CD4-positive, alpha-beta T cell treated with Interleukin-15 for 1 hour (primary cell): ENCODE measurements around the gene CMTM6.
"Not testable (repeated sequence)": the region's sequence is repeated elsewhere in the genome, so short reads cannot be mapped to it uniquely, and the experiment has no call there.

Experiments
- DNase-seq: peaks from one replicate; pipeline ENCODE4 v3.0.0-alpha.2; 2020

Gene CMTM6

GRCh38 chr3:32498992-32499391 is 3.7 kb downstream of the CMTM6 start:
- no peak for DNase-seq

- no peak for DNase-seq
These were observed 4.4 kb downstream of the CMTM6 start for GRCh38 chr3:32498252-32498651.

DNA sequence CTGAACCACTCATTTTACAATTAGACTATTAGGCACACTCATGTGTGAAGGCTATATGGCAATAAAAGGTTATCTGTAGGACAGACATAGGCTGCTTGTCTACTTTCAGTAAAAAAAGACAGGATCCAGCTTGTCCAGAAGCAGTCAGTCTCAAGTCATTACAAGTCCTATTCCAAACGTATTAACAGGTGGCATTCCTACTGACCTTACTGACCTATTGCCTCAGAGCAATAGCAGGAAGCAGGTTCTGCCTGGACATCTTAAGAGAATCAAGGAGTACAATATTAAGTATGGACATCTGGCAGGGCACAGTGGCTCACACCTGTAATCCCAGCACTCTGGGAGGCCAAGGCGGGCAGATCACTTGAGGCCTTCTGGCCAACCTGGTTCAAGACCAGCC is 7.0 kb downstream of the CMTM6 start:
- DNase-seq, result no peak

GRCh38 chr3:32495085-32495484 is 7.6 kb downstream of the CMTM6 start:
- DNase-seq, result no peak

DNA sequence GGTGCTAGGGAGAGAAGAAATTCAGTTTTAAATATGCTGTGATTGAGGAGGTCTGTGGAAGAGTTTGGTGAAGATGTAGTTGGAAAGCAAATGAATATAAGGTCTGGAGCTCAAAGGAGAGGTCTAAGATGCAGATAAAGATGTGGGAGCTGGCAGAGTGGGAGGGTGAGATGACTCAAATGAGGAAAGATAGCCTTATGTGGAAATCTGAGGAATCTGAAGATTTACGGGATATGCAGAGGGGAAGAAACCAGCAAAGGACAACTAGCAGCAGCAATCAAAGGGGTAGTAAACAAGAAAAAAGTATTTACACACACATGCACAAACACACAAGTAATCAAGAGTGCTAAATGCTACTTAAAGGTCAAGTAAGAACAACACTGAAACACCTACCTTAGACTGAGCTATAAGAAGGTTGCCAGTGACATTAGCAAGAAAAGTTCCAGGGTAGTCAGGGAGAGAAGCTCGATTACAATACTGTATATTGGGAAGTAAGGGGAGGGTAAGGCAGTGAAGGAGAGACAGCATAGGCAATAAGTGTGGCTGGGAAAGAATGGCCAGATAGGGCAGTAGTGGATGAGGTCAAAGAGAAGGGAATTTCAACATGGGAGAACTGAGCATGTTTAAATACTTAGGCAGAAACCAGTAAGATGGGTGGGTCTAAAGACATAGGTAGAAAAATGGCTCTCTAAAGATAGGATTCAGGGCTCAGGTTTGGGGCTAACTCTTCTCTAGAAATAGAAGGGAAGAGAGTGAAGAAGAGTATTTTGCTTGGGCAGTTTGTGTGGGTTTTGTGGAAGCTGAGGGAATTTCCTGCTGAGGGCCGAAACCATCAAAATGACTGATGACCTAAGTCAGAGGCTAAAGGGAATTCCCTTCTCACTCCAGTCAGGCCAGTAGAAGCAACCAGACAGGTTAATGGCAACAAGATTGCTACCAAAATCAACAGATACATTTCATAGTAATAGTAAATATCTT is 8.9 kb downstream of the CMTM6 start:
- no peak for DNase-seq

- no peak for DNase-seq
These were observed 9.8 kb downstream of the CMTM6 start for GRCh38 chr3:32492684-32493436.

GRCh38 chr3:32488474-32489008 is 14.1 kb downstream of the CMTM6 start:
- DNase-seq, result no peak

- DNase-seq, result no peak
These were observed 14.7 kb downstream of the CMTM6 start for GRCh38 chr3:32487781-32488473.

GRCh38 chr3:32484436-32484835 is 18.2 kb downstream of the CMTM6 start:
- DNase-seq, result peak; percentile 47

DNA sequence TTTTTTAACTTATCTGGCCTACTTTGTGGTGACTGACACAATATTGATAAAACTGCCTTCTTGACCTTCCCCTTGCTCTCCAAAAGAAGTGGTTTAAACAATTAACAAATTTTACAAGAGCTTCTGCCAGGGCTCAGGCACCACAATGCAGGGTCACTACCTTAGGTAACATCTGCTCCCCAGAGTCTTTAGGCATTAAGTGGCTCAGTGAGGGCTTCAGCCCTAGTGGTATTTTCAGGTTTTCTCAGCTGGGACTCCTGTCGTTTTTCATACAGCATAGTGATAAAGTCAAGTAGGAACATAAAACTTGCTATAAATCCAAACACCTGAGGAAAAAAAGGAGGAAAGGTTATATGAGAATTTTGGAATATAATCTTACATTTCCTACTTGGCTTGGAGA is 18.9 kb downstream of the CMTM6 start:
- no peak for DNase-seq

GRCh38 chr3:32482693-32483092 is 20.0 kb downstream of the CMTM6 start:
- no peak for DNase-seq

GRCh38 chr3:32481791-32482631 is 20.6 kb downstream of the CMTM6 start:
- no peak for DNase-seq

- DNase-seq, result no peak
These were observed 22.0 kb downstream of the CMTM6 start for GRCh38 chr3:32480604-32481003.

DNA sequence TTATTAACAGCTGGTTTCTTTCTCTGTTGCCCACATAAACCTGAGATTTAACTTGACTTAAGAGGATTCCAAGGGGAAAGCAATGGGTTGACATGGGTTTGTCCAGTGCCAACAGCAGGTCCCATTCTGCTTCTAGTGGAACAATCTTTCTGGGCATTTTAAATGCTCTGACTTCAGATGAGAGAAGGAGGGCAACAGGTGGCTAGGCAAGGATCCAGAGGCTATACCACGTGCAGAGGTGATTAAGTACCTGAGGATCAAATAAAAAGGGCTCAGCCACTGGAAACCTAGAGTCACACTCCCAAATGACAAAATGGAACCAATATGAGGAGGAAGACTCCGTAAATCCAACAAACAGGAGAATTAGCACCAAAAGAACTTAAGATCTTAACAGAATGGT is 28.5 kb downstream of the CMTM6 start:
- DNase-seq, result no peak

DNA sequence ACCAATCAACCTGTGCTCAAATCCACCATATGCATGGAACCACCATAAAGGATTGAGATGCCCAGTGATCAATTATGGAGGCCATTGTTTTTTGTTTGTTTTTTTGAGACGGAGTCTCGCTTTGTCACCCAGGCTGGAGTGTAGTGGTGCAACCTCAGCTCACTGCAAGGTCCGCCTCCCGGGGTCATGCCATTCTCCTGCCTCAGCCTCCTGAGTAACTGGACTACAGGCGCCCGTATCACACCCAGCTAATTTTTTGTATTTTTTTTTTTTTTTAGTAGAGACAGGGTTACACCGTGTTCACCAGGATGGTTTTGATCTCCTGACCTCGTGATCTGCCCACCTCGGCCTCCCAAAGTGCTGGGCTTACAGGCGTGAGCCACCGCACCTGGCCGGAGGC is 30.5 kb downstream of the CMTM6 start:
- DNase-seq, result not testable (repeated sequence)

DNA sequence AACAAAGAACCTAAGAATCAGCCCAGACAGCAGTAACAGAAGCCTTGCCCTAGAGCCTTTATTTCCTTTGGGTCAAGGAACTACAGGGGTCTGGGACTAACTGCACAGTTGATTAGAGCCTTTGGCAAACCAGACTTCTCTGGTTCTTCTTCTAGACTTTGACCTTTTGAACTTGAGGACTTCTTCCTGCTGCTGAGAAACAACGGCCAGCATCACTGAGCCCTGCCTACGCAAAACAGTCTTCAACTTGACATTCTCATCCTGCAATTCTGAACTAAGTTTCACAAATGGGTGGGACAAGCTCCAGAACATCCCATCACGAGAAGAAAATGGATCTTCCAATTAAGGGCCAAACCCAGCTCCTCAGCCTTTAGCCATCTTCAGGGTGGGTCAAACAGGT is 31.4 kb downstream of the CMTM6 start:
- no peak for DNase-seq

- no peak for DNase-seq
These were observed 32.3 kb downstream of the CMTM6 start for GRCh38 chr3:32470362-32470761.

DNA sequence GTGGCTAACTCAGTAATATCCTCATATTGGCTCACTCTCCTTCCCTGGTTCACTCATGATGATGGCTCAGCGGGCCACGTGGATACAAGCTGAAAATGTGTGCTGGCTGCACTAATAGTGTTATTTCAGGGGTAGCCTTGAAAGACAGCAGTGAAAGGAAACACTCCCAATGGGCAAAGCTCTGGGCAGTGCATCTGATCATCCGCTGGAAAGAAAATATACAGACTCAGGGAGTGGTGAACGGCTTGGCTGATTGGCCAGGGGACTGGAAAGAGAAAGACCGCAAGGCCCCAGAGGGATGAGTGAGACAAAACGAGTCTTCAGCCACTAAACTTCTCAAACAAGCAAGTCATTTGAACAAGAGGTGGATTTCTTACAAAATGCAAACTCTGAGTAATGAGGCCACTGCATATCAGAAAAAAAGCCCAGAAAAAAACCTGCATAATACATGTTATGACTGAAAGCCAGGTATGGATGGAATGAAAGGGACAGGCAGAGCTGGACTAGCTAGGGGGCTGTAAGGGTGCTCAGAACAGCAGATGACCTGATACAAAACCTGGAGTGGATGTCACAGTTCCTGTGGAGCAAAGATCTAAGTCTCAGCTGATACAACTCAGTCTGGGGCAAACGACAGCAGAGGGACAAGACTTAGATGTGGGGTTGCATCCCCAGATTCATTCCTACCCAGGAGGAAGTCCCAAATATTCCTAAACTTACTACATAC is 33.3 kb downstream of the CMTM6 start:
- DNase-seq, result no peak

DNA sequence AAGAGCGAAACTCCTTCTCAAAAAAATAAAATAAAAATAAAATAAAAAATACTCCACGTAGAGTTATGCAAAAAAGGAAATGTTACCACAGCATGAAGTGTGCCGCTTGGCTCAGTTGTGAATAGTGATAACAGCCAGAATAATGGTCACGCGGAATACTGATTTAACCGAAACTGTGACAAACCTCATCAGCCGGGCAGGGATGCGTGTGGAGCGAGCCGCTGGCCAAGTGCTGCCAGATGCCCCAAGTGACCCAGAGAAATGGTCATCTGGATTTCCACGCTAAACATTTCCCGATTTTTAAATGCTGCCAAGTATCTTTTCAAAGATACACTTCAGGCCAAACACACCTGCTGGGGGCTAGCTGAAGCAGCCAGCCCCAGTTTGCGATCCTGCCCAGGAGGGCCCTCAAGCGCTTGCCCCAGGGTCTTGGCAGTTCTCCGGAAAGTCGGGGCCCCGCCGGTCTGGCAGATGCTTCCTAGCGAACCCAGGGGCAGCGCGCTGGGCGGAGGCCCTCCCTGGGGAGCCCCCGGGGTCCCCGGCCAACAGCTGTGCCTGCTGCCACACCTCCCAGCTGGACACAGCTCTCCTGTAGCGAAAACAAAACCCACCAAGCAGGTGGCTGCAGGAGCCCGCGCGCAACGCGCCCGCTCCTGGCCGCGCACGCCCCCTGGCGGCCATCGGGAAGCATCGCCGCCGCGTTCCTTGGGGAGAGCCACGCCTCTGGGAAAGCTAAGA is 35.1 kb downstream of the CMTM6 start:
- peak; percentile 71 for DNase-seq

GRCh38 chr3:32466808-32467207 is 35.8 kb downstream of the CMTM6 start:
- not testable (repeated sequence) for DNase-seq

- not testable (repeated sequence) for DNase-seq
These were observed 37.9 kb downstream of the CMTM6 start for GRCh38 chr3:32464726-32465125.
